Femur (tissue), 1 donor: ENCODE measurements around the gene SPATA31C1.
"Not testable (repeated sequence)": the region's sequence is repeated elsewhere in the genome, so short reads cannot be mapped to it uniquely, and the experiment has no call there.

Source experiments
- DNase-seq: peaks from one replicate; pipeline ENCODE4 v3.0.0-alpha.2; 2017

The SPATA31C1 gene

DNA sequence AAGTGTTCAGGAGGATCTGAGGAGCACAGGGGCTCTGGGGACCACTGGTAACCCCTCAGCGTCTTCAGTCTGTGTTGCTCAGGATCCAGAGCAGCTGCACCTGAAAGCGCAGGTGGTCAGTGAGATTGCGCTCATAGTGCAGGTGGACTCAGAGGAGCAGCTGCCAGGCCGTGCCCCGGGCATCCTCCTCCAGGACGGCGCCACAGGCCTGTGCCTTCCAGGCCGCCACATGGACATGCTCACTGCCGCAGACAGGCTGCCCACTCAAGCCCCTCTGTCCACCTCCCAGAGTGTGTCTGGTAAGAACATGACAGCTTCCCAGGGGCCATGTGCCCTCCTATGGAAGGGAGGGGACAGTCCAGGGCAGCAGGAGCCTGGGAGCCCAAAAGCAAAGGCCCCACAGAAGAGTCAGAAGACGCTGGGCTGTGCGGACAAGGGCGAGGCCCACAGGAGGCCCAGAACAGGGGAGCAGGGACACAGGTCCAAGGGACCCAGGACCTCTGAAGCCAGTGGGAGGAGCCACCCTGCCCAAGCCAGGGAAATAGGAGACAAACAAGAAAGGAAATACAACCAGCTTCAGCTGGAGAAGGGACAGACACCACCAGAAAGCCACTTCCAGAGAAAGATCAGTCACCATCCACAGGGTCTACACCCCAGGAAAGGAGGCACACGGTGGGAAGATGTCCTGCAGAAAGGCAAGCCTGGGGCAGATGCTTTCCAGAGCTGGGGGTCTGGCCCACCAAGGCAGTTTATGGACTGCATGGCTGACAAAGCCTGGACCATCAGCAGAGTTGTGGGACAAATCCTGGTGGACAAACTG is 29.9 kb upstream of the SPATA31C1 start:
- no peak for DNase-seq

DNA sequence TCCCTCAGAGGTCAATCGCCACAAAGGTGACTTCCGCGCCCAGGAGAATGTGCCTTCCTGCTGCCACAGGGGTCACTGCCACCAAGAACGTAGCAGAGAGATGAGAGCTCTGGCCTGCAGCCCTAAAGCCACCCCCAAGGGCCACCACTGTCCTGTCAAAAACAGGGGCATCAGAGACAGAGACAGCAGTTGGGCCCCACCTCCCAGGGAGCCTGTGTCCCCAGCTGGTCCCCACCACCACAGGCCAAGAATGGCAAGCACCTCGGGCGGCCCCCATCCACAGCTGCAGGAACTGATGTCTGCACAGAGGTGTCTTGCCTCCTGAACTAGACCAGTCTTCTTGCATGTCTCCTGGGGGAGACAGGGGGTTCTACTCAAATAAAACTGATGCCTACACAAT is 29.3 kb upstream of the SPATA31C1 start:
- DNase-seq: no peak

GRCh38 chr9:87889065-87889881 is 28.5 kb upstream of the SPATA31C1 start:
- no peak for DNase-seq

DNA sequence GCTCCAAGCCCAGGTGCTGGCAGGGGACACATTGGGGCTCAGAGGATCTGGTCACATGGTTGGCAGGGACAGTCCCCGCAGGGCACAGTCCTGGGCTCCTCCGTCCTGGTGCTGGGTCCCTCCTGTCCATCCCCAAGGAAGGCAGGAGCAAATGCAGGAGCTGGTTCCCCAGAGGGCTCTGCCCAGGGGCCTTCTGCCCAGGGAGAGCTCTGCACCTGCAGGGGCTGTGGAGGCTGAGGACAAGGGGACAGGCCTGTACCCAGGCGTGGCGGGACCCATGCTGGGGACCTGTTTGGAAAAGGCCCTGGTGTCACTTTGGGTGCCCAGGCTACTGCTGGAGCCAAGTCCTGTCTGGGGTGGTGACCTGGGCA is 27.9 kb upstream of the SPATA31C1 start:
- DNase-seq: no peak

GRCh38 chr9:87890837-87891236 is 26.9 kb upstream of the SPATA31C1 start:
- no peak for DNase-seq

GRCh38 chr9:87891754-87892153 is 26.0 kb upstream of the SPATA31C1 start:
- no peak for DNase-seq

DNA sequence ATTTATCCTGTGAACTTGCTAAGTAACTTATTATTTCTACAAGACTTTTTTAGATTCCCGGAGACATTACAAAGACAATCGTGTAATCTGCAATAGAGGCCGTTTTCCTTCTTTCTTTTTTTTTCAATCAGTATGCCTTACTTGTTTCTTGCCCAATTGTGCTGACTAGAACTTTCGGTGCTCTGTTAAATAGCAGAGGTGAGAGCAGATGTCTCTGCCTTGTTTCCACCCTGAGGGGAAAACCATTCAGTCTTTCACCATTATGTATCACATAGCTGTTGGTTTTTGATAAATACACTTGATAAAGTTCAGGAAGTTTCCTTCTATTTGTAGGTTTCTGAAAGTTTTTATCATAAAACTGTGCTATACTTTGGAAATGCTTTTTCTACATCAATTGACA is 24.8 kb upstream of the SPATA31C1 start:
- no peak for DNase-seq

DNA sequence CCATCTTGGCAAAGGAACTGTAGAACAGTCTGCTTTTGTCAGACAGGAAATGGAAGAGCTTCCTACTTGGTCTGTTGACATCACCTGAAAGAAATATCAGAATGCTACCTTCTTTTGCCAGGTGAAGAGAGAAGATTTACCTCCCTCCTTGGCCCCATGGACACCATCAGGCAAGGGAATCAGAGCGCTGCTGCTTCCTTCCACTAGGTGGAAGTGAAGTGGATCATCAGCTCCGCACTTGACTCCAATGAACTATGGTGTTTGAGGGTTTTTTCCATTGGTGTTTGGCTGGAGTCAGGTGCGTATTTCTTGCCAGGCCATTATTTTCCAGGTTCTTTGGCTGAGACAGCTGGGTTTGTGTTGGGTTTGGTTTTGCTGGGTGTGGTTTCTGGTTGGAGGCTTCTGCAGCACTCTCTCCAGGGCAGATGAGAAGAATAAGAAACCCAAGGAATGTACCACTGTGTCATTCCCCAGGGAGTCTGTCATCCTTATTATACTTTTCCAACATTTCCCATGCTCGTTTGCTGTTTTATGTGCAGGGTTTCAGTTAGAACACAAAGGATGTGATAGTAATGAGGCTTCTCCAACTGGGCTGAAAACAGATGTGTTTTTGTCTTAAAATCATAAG is 22.6 kb upstream of the SPATA31C1 start:
- DNase-seq: no peak

GRCh38 chr9:87896891-87897290 is 20.9 kb upstream of the SPATA31C1 start:
- DNase-seq: no peak

DNA sequence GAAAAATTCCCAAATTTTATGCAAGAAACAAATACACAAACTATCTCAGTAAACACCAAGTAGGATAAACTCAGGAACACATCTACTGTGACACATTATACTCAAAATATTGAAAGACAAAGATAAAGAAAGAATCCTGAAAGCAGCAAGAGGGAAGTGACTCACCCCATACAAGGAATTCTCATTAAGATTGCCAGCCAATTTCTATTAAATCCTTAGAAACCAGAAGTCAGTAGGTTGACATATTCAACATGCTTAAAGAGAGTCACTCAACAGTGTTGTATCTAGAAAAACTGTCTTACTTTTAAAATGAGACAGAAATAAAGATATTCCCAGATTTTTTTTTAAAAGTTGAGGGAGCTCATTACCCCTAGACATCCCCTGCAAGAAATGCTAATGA is 19.6 kb upstream of the SPATA31C1 start:
- DNase-seq: no peak

DNA sequence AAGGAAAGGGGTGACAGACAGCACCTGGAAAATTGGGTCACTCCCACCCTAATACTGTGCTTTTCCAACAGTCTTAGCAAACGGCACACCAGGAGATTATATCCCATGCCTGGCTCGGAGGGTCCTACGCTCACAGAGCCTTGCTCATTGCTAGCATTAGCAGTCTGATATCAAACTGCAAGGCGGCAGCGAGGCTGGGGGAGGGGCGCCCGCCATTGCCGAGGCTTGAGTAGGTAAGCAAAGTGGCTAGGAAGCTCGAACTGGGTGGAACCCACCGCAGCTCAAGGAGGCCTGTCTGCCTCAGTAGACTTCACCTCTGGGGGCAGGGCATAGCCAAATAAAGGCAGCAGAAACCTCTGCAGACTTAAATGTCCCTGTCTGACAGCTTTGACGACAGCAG is 15.4 kb upstream of the SPATA31C1 start:
- not testable (repeated sequence) for DNase-seq

DNA sequence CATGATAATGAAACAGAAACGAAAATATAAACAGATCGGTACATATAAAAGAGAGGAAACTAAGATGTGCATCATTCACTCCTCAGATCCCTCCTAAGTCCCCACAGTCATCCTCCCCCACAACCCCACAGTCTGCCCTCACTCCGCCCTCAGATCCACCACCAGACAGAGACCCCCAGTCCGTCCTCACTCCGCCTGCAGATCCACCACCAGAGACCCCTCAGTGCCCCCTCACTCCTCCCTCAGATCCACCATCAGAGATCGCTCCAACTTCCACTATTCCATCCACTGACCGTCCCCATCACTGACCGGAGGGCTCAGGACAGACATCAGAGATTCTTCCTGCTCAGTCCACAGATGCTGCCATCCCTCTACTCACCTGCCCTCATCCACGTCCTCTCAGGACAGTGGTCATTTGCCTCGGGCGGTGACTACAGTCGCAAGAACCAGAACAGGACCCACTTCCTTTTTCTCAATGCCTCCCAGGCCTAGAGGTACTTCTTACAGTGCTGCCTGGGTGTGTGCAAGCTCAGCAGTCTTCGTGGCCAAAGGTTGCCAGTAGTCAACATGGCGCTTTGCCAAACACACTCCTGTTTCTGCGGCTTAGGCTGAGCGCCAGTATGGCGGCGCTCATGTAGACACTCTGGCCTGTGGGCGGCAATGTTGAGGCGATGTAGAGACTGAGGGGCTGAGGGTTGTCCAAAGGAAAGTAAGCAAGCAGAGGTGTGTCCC is 8.3 kb upstream of the SPATA31C1 start:
- DNase-seq: no peak

DNA sequence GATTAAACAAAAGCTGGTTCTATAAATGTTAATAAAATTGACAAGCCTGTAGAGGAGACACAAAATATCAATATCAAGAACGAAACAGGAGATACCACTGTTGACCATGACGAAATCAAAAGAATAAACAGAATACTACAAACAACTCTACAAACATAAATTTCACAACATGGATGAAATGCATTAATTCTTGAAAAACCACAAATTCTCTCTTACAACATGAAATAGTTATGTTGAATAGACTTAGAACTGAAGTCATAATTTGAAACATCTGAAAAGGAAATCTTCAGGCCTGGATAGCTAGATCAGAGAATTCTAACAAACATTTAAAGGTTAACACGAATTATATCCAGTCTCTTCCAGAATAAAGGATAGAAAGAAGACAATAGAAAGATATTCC is 6.9 kb upstream of the SPATA31C1 start:
- DNase-seq: no peak

DNA sequence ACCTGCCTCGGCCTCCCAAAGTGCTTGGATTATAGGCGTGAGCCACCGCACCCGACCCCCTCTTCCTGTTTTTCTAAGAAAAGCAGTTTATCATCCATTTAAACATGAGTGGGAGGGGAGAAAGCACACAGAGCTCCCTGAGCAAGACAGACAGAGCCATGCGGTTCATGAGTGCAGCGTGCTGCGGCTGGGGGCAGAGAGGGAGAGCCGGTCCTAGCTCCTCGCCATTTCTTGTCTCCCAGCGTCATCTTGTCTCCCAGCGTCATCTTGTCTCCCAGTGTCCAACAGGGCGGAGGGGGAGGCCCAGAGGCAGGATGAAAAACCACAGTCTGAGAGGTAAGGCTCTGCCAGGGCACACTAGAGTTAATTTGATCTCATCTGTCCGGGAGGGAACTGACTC is 1.3 kb downstream of the SPATA31C1 start:
- DNase-seq: not testable (repeated sequence)

DNA sequence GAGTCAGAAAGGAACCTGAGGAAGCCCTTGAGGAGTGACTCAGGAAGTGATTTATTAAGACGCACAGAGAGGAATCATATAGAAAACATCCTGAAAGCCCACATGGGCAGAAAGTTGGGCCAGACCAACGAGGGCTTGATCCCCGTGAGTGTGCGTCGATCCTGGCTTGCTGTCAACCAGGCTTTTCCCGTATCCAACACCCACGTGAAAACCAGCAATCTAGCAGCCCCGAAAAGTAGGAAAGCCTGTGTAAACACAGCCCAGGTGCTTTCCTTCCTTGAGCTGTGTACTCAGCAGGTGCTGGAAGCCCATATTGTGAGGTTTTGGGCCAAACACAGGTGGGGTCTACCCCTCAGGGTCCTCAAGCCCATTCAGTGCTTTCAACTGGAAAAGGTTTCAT is 3.8 kb downstream of the SPATA31C1 start:
- DNase-seq: not testable (repeated sequence)

DNA sequence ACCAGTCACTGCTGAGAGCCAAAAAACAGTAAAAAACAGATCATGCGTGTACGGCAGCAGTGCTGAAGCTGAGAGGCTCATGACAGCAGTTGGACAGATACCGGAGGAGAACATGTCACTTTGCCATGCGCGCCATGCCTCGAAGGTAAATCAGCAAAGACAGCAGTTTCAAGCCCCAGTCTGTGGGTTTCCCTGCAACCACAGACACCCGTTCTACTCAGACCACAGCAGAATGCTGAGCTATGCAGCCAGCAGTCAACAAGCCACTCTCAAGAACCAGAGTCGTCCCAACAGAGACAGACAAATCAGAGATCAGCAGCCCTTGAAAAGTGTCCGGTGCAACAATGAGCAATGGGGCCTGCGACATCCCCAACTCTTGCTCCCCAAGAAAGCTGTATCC is 5.2 kb downstream of the SPATA31C1 start:
- not testable (repeated sequence) for DNase-seq

- not testable (repeated sequence) for DNase-seq
Observed at GRCh38 chr9:87924851-87925250, 7.1 kb downstream of the SPATA31C1 start.

GRCh38 chr9:87929152-87929551 is 11.4 kb downstream of the SPATA31C1 start:
- not testable (repeated sequence) for DNase-seq

DNA sequence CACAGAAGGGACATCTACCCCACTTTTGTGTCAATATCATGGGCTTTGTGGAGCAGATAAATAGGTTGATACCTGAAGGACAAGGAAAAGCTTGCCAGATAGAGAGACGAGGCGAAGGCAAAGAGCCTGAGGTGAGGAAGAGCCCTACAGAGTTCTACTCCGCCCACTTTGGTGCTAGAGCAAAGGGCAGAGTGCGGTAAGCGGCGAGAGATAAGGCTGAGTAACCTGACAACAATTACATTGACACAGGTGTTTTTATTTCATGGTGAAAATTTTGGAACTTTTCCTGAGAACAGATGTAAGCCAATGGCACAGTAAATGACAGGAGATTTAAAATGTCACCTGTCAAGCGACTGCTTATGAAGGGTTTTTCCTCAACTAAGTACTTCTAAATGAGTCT is 16.7 kb downstream of the SPATA31C1 start:
- DNase-seq: not testable (repeated sequence)

DNA sequence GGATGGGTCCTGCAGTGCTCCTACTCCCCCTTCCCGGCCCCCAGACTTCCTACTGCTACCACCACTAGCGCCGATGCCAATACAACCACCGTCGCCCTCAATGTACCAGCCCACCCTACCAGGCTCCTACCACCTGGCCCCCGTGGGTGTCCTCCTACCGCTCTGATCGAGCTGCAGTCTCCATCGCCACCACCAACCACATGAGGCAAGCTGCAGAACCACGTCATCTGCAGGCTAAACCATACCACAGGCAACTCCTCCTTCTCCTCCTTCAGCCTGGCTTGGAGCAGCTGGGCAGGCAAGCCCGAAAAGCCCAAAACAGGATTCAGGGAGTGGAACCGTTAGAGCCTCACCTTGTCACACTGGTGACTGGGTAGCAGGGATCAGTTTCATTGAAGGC is 19.6 kb downstream of the SPATA31C1 start:
- not testable (repeated sequence) for DNase-seq

- not testable (repeated sequence) for DNase-seq
Observed at GRCh38 chr9:87937918-87938317, 20.2 kb downstream of the SPATA31C1 start.

DNA sequence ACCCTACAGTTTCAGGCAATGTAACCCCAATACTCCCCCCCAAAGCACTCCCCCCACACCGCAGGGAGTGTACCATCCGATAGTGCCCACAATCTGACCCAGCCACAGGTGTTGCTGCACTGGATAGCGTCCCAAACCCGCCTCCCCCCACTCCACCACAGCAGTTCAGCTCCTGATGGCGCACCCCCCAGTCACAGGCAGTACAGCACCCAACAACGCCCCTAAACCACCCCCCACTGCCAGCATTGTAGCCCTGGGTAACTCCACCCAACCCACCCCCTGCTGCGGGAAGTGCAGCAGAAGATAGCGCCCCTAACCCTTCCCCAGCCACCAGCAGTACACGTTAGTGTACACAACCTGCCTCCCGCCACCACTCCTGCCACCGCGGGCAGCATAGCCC is 20.6 kb downstream of the SPATA31C1 start:
- not testable (repeated sequence) for DNase-seq

DNA sequence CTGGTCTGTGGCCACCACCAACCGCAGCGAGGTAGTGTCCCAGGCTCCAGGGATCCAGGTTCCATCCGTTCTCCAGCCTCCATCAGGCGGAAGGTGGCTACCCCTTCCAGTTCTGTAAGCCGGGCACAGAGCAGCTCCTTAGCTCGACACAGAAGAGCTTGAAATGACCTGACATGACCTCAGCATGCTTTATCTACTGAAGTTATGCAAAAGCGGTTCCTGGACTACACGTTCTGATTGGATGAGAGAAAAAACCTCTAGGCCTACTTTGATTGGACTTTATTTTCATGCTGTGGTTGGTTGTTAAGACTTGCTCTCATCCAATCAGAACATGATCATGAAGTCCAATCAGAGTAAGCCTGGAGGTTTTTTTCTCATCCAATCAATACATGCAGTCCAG is 21.3 kb downstream of the SPATA31C1 start:
- not testable (repeated sequence) for DNase-seq
